Thymus (tissue), 14 donors: ENCODE data around the gene TAF1B. TPM values are rescaled to one million over a fixed set of nuclear protein-coding genes. Genes with fewer than 3 reads are reported as not detected.

Experiments
- DNase-seq, 9 donors: peaks; one replicate each; pipeline ENCODE4 v3.0.0-alpha.2; 2013; ENCODE audit warnings: low spot score in 9 of 9, low read depth in 6 of 9, missing footprints in 1 of 9
- H3K27ac ChIP-seq, 2 donors: one replicate each; pipeline ENCODE4 v1.5.1; 2013; ENCODE audit warnings: control low read depth in 1 of 2, low read depth in 1 of 2, low read length in 1 of 2, mild to moderate bottlenecking in 1 of 2, moderate library complexity in 1 of 2
- H3K27me3 ChIP-seq, 2 donors: one replicate each; pipeline ENCODE4 v1.5.1; 2013; ENCODE audit warnings: low read length in 1 of 2; ENCODE audit not compliant: control insufficient read depth in 2 of 2, insufficient read depth in 1 of 2
- H3K36me3 ChIP-seq, 2 donors: one replicate each; pipeline ENCODE4 v1.5.1; 2013; ENCODE audit warnings: low read length in 1 of 2, mild to moderate bottlenecking in 1 of 2, moderate library complexity in 1 of 2; ENCODE audit not compliant: control insufficient read depth in 2 of 2, insufficient read depth in 2 of 2
- H3K4me1 ChIP-seq, 2 donors: one replicate each; pipeline ENCODE4 v1.5.1; 2013; ENCODE audit warnings: low read length in 2 of 2; ENCODE audit not compliant: control insufficient read depth in 2 of 2, insufficient read depth in 2 of 2
- H3K4me3 ChIP-seq, 2 donors: one replicate each; pipeline ENCODE4 v1.5.1; 2013; ENCODE audit warnings: low read length in 2 of 2, control low read depth in 1 of 2, mild to moderate bottlenecking in 1 of 2
- H3K9me3 ChIP-seq, 2 donors: one replicate each; pipeline ENCODE4 v1.5.1; 2013; ENCODE audit warnings: low read length in 1 of 2, mild to moderate bottlenecking in 1 of 2; ENCODE audit not compliant: control insufficient read depth in 2 of 2, insufficient read depth in 1 of 2
- WGBS: extraction: QIAGEN DNeasy Blood & Tissue Kit; methylation state at CpG from one replicate; pipeline ENCODE4 v1.1.7; 2013; 5-methylcytosine and 5-hydroxymethylcytosine counted together
- long read RNA-seq, 10 donors: transcript quantifications; one replicate each; lab custom pipeline, GENCODE V29; 2026
- polyA plus RNA-seq: library from polyadenylated mRNA; stranded (reverse); fragments of 200-250 nt; gene quantifications from one replicate; pipeline ENCODE4 v1.2.3, GENCODE V29; 2013
- total RNA-seq: library from RNA; stranded (reverse); fragments of 120-200 nt; gene quantifications from one replicate; pipeline ENCODE4 v1.2.4, GENCODE V29; 2013
- donor health status: healthy.

Gene TAF1B
- total RNA-seq (17.3 TPM), polyA plus RNA-seq (9.4 TPM)
- long read RNA-seq, donor 1, result 0 reads
- long read RNA-seq, donor 2, partial matches to known transcripts, result 0 of 4 reads
- long read RNA-seq, donor 2, other reads (novel, unspliced or antisense), result 0 of 4 reads
- long read RNA-seq, donor 3, transcript TAF1B-201 (15 exons, 2,387 nt), result major isoform, 7 of 8 reads
- long read RNA-seq, donor 3, partial matches to known transcripts, result 0 of 8 reads
- long read RNA-seq, donor 3, other reads (novel, unspliced or antisense), result 0 of 8 reads
- long read RNA-seq, donor 4, result 0 reads
- long read RNA-seq, donor 5, partial matches to known transcripts, result 0 of 3 reads
- long read RNA-seq, donor 5, other reads (novel, unspliced or antisense), result 0 of 3 reads
- long read RNA-seq, donor 6, transcript TAF1B-201 (15 exons, 2,387 nt), result major isoform, 6 of 6 reads
- long read RNA-seq, donor 6, partial matches to known transcripts, result 0 of 6 reads
- long read RNA-seq, donor 6, other reads (novel, unspliced or antisense), result 0 of 6 reads
- long read RNA-seq, donor 7, partial matches to known transcripts, result 0 of 4 reads
- long read RNA-seq, donor 7, other reads (novel, unspliced or antisense), result 0 of 4 reads
- long read RNA-seq, donor 8, partial matches to known transcripts, result 0 of 2 reads
- long read RNA-seq, donor 8, other reads (novel, unspliced or antisense), result 0 of 2 reads
- long read RNA-seq, donor 9, partial matches to known transcripts, result 0 of 1 reads
- long read RNA-seq, donor 9, other reads (novel, unspliced or antisense), result 0 of 1 reads
- long read RNA-seq, donor 10, result 0 reads

DNA sequence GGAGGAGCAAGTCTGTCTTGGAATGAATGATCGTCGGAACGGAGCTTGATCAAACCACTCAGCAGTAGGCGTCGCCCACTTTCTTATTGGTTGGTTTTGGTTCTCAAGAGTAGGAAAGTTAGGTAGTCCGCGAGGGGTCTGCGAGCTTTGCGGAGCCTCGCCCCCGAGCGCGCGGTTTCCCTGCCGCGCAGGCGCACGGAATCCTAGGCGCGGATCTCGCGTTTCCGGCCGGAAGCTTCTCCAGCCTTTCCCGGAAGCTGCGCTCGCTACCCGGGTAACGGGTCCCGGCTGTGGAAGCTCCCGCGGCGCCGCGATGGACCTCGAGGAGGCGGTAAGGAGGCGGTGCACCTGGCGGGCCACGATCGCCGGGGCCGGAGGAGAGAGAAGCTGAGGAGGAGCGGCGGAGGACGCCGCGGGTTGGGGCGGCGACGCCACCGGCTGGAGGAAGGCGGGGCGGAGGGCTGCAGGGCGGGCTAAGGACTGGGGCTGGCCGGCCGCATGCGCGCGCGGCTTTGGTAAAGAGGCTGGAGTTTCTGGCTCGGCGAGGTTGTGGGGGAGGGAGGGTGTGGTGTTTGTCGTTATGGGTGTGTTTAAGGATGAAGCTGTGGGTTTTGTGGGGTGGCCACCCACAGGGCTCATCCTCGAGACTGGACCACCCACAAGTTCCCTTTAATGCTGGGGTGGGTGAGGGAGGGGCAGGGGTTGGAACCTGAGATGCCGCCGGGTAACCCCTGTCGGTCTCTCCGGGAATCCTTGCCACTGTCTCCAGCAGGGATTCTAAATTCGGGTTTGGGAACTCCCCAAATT lies at the start of gene TAF1B:
Gene TAF1B (plus strand): TSS at position 246 of the 807 bp plus-strand sequence. CDS start 68 bp downstream, at position 314.
- peak; percentile 79 to 95 (median 87) for DNase-seq
- Histone ChIP-seq H3K27ac (peak within 1 kb of the TSS; percentile 75 to 85), H3K9me3 (no peaks in the 10 kb centered on the region), H3K4me1 (peaks cover 4 to 17% of the 10 kb centered on the region in 2 donors), H3K4me3 (peak within 1 kb of the TSS; percentile 64 to 75), H3K36me3 (peaks cover 7 to 17% of the 10 kb centered on the region in 2 donors), H3K27me3 (no peaks in the 10 kb centered on the region)
- WGBS, result under 1% methylated on average over 70 of the region's 70 CpGs

DNA sequence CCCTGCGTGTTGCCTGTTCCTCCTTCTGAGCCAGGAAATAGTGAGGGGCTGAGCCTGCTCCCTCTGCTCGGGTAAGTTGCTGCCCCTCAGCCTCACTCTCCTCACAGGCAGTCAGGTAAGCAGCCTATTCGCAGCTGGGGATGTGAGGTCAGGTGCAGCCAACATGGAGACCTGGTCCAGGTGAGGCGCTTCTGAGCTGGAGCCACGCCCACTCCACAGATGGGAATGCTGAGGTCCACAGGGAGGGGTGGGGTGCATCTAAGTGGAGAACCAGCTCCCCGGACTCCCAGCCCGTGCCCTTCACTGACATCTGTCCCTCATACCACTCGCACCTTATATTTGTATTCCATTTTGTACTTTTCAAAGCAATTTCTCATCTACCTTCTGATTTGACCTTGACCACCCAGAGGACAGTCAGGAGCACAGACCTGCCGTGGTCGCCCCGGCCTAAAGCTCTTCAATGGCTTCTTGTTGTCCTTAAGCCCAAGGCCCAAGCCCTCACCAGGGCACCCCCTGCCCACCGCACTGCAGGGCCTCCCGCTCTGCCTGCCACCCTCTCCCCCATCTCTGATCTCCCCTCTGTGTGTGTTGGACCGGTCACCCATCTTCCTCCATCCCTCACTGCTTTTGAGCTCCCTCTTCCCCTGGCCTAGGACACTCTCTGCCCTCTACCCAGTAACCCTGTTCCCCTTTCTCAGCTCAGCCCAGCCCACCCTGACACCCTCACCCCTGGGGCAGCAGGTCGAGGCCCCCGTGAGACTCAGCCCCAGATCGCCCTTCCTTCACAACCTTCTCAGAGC lies 49.2 kb upstream of the TAF1B start:
- peaks cover 0 to 4% of the 10 kb centered on the region in 2 donors for H3K9me3 ChIP-seq
- H3K4me3 ChIP-seq, result no peak overlapping the region
- no peak for DNase-seq
- H3K27me3 ChIP-seq, result no peaks in the 10 kb centered on the region
- 89% methylated on average over 17 of the region's 17 CpGs for WGBS
- H3K27ac ChIP-seq, result no peak overlapping the region
- H3K36me3 ChIP-seq, result no peaks in the 10 kb centered on the region
- H3K4me1 ChIP-seq, result peaks cover 0 to 6% of the 10 kb centered on the region in 2 donors

DNA sequence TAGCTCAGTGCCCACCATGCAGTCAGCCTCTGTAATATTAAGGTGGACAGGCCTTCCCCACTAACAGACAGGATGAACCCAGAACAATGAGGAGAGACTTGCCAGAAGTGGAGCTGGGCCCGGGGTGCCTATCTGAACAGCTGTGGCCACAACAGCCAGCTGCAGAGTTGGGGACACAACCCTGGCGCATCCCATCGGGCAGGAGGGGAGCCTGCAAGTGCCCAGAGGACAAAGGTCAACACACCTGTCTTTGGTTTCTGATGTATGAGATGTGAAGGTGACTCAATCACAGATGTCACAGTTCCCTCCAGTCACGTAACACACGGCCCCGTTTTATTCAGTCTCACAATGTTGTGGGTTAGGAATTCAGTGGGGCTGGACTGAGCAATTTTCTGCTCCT lies 48.2 kb upstream of the TAF1B start:
- peaks cover 0 to 14% of the 10 kb centered on the region in 2 donors for H3K4me1 ChIP-seq
- H3K9me3 ChIP-seq, result peaks cover 0 to 4% of the 10 kb centered on the region in 2 donors
- 74% methylated on average over 6 of the region's 6 CpGs for WGBS
- H3K36me3 ChIP-seq, result no peaks in the 10 kb centered on the region
- H3K27ac ChIP-seq, result no peak overlapping the region
- no peak overlapping the region for H3K4me3 ChIP-seq
- H3K27me3 ChIP-seq, result no peaks in the 10 kb centered on the region
- no peak for DNase-seq

DNA sequence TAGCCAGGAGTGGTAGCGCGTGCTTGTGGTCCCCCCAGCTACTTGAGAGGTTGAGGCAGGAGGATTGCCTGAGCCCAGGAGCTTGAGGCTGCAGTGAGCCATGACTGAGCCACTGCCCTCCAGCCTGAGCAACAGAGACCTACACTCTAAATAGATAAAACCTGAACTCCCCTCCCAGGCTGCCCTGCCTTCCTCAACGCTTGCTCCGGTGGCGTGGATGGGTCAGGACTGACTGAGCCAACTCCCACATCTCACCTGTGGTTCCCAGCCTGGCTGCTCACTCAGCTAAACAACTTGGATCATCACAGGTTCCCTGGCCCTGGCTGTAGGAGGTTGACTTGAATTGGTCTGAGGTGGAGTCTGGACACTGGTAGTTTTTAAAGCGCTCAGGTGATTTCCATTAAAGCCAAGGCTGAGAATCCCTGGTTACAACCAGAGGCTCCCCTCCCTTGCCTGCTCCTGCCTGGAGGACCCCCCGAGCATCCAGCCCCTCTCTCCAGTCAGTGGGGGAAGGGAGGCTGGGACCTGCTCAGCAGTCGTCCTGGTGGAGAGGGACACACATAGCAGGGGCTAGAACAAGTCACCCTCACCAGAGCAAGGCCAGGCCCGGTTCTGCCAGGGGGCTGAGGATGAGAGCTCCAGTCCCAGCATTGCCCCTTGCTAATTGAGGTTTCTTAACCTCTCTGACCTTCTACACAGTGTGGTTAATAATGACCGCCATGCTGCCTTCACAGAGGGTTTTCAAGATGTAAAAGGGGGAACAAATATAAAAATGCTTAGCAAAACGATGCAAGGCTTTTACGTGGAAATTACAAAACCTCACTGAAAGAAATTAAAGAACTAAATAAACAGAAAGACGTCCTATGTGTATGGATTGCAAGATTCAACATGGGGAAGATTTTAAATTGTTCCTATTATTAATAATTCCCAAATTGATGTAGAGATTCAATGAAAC lies 46.9 kb upstream of the TAF1B start:
- peaks cover 0 to 4% of the 10 kb centered on the region in 2 donors for H3K9me3 ChIP-seq
- no peak overlapping the region for H3K27ac ChIP-seq
- H3K4me1 ChIP-seq, result peaks cover 0 to 15% of the 10 kb centered on the region in 2 donors
- no peak for DNase-seq
- no peaks in the 10 kb centered on the region for H3K36me3 ChIP-seq
- H3K4me3 ChIP-seq, result no peak overlapping the region
- 93% methylated on average over 13 of the region's 13 CpGs for WGBS
- H3K27me3 ChIP-seq, result no peaks in the 10 kb centered on the region

DNA sequence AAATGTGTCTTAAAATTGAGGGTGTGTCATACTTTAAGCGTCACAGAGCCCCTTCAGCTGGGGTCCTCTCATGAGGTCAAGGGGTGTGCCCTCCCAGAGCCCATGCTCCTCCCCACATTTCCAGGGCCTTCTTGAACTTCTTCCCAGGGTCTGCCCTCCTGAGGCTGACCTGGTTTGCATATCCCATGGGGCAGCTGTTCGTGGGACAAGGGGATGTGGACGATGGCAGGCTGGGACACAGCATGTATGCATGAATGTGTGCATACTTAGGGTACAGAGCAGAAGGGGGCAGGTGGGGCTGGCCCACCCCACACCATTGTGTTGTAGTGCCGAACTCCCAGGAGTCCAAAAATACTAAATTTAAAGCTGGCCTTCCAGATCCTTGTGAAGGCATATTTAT lies 46.2 kb upstream of the TAF1B start:
- no peak overlapping the region for H3K27ac ChIP-seq
- H3K4me1 ChIP-seq, result peaks cover 0 to 22% of the 10 kb centered on the region in 2 donors
- H3K4me3 ChIP-seq, result no peak overlapping the region
- no peaks in the 10 kb centered on the region for H3K36me3 ChIP-seq
- no peaks in the 10 kb centered on the region for H3K27me3 ChIP-seq
- peaks cover 0 to 4% of the 10 kb centered on the region in 2 donors for H3K9me3 ChIP-seq
- DNase-seq, result no peak
- 97% methylated on average over 4 of the region's 4 CpGs for WGBS

DNA sequence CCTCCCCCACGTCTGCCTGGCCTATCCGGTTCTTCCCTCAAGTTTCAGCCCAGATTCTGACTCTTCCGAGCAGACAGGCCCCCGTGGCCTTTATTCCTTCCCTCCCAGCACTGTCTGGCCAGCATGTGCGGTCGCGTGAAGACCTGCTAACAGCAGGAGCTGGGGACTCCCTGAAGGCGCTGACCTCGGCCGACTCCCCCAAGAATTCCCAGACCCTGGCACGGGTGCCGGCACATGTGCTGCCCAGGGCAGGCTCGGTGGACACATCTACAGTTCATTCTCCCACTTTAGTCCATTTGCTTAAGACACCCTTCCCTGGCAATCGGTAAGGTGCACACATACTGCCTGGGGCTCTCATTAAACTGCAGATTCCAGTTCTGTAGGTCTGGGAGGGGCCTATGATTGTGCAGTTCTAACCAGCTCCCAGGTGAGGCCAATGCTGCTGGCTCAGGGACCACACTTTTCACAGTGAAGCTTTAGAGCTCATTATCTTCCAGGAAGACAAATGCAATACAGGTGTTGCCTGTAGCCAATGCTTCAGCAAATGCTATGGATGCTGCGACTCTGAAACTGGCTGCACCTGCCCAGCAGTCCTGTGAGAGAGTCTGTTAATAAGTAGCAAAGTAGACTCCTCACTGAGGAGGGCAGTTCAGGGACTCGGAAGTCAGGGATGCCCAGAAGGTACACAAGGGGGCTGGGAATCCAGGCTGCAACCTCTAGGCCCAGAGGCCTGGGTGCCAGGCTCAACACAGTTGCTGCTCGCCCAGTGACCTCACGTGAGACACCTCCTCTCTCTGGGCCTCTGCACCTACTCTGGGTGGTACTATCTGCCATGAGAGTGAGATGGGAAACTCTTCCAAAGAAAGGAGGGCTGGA lies 45.4 kb upstream of the TAF1B start:
- Histone ChIP-seq H3K4me3 (no peak overlapping the region), H3K27me3 (no peaks in the 10 kb centered on the region), H3K9me3 (peaks cover 0 to under 1% of the 10 kb centered on the region in 2 donors), H3K36me3 (no peaks in the 10 kb centered on the region), H3K27ac (no peak overlapping the region), H3K4me1 (peaks cover 0 to 22% of the 10 kb centered on the region in 2 donors)
- no peak for DNase-seq
- 91% methylated on average over 18 of the region's 18 CpGs for WGBS

DNA sequence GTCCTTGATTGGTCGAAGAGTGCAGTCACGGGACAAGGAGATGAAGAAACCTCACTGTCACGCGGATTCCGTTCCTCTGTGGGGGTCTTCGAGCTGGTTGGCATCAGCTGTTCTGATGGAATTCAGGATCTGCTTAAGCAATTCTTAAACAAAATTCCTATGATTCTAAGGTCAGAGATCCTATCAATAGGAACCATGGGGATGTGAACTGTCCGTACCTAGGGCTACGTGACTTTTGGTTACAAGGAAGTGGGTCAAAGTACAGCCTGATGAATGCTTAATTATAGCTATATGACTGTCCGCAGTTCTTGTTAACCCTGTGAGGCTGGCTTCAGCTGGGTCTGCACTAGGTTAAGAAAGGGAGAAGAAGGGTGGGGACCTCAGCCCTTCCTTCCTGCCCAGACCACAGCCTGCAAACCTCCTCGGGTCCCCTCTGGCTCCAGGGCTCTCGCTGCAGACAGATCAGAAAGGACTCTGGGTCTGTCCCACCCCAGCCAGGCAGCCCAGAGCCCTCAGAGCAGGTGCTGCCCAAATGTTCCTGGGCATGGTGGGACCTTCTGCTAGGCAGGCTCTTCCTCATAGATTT lies 44.2 kb upstream of the TAF1B start:
- Histone ChIP-seq H3K4me3 (no peak overlapping the region), H3K4me1 (peaks cover 0 to 22% of the 10 kb centered on the region in 2 donors), H3K27me3 (no peaks in the 10 kb centered on the region), H3K36me3 (no peaks in the 10 kb centered on the region), H3K27ac (no peak overlapping the region), H3K9me3 (no peaks in the 10 kb centered on the region)
- no peak for DNase-seq
- WGBS, result 68% methylated on average over 11 of the region's 11 CpGs
